GM12892 (cell line): ENCODE measurements around the gene NTRK3.
A peak's percentile ranks its signal among the peaks of the same experiment; 100 is the strongest.

Source experiments
- DNase-seq: peaks from one replicate; pipeline ENCODE4 v3.0.0; 2011; ENCODE audit not compliant: insufficient read length
- FAIRE-seq: peaks from 2 replicates; lab custom pipeline; 2011; peaks lifted over from hg19 to GRCh38; lab: Jason Lieb, UNC
- POLR2A ChIP-seq: IDR thresholded peaks from 2 replicates; pipeline ENCODE4 v1.6.1; 2011; ENCODE audit warnings: low read depth, low read length, control low read depth
- POLR2AphosphoS5 ChIP-seq: IDR thresholded peaks from 2 replicates; pipeline ENCODE4 v1.6.1; 2011; ENCODE audit warnings: low read depth, low read length, control low read depth
- TAF1 ChIP-seq: IDR thresholded peaks from 2 replicates; pipeline ENCODE4 v1.6.1; 2011; ENCODE audit warnings: low read depth, mild to moderate bottlenecking, control low read depth, low read length, borderline replicate concordance

Gene NTRK3

DNA sequence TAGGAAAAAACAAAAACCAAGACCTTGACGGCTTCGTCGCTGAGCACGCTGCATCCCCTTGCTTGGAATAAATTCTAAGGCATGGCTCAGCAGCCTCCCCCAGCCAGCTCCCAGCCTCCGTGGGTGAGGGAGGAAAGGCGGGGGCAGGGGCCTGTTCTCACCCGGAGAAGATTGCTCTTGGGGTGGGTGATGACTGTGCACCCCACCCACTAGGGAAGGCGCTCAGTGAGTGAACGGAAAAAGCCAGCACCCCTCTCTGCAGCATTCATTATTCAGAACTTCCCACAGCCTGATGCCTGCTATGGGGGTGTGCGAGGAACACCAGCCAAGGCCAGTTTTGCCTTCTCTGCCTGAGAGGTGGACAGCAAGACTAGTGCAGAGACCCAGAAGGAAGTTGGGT, 19.3 kb upstream of the NTRK3 start:
- no peak for TF ChIP-seq POLR2AphosphoS5
- TF ChIP-seq TAF1 = no peak
- TF ChIP-seq POLR2A = no peak
- no peak for FAIRE-seq
- no peak for DNase-seq

DNA sequence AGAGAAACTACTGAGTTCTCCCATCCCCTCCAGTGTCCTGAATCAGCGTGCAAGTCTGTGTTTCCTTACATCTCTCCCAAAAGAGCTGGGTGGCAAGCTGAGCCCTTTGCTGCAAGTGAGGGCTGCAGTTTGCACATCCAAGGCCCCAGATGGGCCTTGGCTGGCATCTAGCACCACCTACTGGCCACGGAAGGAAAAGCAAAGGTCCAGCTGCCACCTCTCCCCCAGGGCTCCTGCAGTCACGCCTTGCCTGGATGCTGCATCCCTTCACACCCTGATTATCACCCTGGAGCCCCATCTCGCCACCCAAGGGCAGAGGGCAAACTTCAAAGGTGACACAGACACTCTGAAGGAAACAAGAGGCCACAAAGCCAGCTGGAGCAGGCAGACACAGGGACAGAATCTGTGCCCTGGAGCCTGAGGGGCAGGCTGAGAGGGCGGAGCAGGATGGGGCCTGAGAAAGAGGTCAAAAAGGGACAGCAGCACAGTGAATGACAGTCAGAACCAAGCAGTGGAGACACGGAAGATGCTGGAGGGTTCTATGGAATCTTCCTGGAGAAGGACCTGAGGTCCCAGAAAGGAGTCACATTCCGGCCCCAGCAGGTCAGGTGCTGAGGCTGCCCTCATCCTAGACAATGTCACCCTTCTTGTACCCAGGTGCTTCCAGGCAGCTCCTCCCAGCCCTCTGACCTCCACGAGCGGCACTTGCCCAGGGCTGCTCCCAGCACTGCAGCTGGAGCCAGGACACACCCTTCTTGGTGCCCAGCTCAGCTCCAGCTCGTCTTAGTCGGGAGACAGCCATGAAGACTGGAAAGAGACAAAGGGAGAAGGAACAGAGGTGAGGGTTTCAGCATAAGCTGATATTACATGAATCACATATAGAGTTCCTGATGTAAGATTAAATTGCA, 18.3 kb upstream of the NTRK3 start:
- no peak for TF ChIP-seq POLR2AphosphoS5
- no peak for TF ChIP-seq TAF1
- TF ChIP-seq POLR2A = no peak
- DNase-seq (peak; percentile 69), FAIRE-seq (peak; percentile 74)

DNA sequence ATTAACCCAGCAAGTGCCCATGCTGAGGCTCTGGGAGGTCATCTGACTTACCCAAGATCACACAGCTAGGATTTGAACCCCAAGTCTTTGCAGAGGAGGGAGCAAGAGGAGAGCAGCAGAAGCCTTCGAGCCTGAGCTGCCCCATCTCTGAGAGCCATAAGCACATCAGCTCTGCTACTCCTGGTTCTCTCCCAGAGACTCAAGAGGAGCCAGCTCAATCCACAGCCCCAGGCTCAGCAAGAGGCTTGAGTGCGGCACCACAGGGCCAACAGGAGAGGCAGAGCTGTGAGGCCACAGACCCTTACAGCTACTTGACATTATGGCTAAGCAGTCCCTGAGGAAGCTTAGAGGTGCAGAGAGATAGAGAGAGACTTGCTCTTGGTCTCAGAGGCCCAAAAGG, 15.9 kb upstream of the NTRK3 start:
- DNase-seq = no peak
- FAIRE-seq = no peak
- no peak for TF ChIP-seq TAF1
- TF ChIP-seq POLR2AphosphoS5 = no peak
- no peak for TF ChIP-seq POLR2A

DNA sequence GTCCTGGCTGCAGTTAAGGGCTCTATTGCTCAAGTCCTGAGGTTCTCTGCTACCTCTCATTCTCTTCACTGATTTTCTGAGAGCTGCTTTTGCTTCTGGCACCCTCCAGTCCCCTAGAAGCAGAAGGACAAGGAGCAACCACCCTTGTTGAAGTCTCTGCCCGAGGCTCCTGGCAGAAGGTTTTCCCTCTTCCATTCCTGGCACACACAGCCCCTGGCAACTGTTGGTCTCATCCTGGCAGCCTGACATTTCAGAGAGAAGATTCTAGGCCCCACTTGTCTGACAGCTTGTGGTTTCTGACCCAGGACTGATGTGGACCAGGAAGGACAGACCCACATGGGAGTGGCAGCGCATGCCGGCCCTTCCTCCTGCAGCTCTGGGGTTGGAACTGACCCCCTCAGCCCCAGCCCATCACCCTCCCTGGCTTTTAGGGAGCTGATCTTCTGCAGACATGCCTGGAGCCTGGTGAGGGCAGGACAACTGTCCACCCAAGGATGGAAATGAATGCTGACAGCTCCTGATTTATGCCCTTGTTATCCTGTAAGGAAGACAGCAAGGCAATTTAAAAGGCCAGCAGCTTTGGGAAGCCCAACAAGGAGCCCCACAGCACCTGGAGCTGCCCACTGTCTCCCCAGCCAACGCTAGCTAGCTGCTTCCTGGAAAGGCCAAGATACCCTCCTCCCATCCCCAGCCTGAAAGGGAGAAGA, 13.0 kb upstream of the NTRK3 start:
- TF ChIP-seq TAF1 (no peak), POLR2A (no peak), POLR2AphosphoS5 (no peak)
- no peak for DNase-seq
- FAIRE-seq = no peak

DNA sequence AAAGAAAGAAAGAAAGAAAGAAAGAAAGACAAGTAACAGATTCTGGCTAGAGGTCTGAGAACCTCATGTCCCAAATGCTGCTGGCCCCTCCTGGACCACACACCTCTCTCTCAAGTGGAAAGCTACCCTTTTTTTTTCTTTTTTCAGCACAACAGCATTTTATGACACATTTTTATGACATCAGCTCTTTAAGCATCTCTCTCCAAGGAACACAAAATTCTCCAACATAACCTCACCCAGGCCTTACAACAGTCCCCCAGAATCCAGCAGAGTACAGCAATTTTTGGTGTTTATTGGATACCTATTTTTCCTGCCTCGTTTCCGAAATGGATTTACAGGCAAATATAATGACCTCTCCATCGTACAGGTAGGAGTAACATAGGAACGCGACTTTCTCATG, 11.2 kb upstream of the NTRK3 start:
- FAIRE-seq = no peak
- no peak for TF ChIP-seq POLR2A
- TF ChIP-seq POLR2AphosphoS5 = no peak
- no peak for TF ChIP-seq TAF1
- DNase-seq = no peak

DNA sequence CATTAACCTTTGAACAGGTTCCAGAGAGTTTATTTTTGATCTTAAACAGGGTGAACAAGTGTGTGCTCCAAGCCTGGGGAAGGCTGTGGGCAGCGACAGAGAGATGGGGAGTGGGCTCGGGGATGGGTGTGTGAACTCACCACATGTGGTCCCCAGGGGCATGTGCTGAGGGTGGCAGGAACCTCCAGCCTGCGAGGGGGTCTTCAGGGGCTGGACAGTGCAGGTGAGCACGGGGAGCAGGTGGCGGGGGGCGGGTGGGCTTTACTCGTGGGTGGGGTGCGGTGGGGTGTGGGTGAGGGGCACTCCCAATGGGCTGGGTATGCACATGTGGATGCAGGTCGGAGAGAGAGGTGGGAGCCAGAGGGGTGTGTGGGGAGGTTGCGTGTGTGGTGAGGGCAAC, 9.6 kb upstream of the NTRK3 start:
- DNase-seq = no peak
- FAIRE-seq = no peak
- TF ChIP-seq POLR2A (no peak), TAF1 (no peak), POLR2AphosphoS5 (no peak)

DNA sequence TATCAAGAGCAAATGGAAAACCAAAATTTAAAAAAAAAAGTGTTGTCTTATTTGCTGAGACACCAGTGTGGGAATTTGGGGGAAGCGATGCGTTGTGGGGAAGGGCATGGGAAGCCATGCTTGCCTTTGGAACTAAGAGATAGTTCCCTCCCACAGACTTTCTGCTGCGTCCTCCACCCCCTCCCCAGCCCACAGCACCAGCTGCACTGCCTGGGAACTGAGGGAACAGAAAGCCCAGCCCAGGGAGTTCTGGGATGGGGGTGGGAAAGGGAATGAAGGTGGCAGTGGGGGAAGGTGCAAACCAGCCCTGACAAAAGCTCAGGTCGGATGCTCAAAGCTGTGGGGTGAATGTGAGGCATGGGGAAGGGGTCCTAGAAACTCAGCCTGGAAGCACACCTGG, 8.1 kb upstream of the NTRK3 start:
- FAIRE-seq = no peak

DNA sequence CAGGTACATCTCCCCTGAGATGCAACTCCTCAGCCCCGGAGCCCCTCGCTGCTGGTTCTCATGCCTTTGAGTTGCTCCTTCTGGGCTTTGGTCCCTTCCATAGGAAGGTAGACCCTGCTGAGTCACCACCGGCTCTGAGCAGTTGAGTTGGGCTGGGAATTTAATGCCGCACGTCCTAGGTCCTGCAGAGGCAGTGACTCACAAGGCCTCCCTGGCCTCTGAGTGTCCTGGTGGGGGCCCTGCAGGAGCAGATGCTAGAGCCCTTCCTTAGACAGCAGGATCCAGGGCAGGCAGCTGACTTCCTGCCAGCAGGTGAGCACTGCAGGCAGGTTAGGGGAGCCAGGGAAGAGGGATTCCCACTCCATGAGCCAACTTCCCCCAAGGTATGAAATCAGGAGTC, 5.5 kb upstream of the NTRK3 start:
- FAIRE-seq (no peak), DNase-seq (no peak)
- TF ChIP-seq POLR2A (no peak), POLR2AphosphoS5 (no peak), TAF1 (no peak)

More for the DNA sequence above, 8.1 kb upstream of the NTRK3 start:
- TF ChIP-seq TAF1 = no peak
- no peak for TF ChIP-seq POLR2A
- TF ChIP-seq POLR2AphosphoS5 = no peak
- DNase-seq = no peak

DNA sequence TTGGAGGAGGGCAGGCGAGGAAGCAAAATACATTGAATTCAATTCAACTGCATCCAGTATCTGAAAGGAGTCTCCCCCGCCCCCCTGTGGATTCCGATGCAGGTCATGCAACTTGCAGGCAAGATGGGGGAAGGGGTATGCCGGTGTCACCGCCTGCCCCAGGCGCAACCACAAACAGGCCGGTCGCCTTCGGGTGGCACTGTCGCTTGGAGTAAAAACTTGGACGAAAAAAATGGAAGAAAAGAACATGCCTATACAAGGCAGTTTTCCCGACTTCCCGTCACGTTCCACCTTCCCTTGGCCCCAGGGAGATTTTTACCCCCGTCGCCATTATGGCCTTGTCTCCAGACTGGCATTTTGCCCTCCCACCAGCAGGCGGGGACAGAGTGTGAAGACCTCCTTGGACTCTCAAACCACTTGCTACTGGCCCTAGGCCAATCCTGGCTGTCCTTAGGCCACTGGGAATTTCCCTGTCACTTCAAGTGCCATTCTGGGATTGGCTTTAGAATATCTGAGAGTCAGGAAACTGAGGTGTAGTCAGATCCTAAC, 1.6 kb upstream of the NTRK3 start:
- DNase-seq = no peak
- FAIRE-seq = no peak
- no peak for TF ChIP-seq TAF1
- no peak for TF ChIP-seq POLR2AphosphoS5
- no peak for TF ChIP-seq POLR2A

DNA sequence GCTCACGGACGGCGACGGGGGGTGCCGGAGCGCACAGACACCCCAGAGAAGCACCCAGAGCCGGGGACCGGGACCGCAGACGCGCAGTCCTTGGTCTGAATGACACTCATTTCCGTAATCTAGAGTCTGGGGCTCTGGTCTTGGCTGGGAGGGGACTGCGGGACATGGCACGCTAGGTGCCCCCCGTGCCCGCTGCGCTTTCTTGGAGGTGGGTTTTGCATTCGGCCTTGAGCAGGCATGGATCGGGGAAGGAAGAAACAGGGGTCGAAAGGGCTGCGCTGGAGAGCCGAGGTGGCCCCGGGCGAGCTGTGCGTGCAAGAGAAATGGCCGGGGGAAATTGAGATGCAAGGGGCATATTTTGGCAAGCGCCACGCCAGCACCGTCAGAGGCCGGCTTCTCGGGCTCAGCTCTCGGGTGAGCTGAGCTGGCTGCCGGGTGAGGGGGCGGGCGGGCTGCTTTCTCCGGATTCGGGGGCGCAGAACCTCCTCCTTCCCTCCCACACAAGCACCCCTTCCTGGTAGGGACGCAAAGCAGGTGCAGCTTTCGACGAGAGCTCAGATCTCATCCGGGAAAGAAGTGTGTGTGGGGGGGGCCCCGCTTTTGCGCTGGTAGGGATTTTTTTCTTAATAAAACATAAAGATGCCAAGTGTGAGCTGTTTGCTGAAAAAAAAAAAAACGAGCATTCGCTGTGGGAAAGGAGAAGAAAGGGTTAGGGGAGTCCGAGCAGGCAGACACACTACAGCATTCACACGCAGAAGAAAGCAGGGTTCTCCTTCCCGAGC, 963 bp upstream of the NTRK3 start:
- no peak for TF ChIP-seq POLR2AphosphoS5
- TF ChIP-seq TAF1 = no peak
- TF ChIP-seq POLR2A = no peak
- DNase-seq = no peak

DNA sequence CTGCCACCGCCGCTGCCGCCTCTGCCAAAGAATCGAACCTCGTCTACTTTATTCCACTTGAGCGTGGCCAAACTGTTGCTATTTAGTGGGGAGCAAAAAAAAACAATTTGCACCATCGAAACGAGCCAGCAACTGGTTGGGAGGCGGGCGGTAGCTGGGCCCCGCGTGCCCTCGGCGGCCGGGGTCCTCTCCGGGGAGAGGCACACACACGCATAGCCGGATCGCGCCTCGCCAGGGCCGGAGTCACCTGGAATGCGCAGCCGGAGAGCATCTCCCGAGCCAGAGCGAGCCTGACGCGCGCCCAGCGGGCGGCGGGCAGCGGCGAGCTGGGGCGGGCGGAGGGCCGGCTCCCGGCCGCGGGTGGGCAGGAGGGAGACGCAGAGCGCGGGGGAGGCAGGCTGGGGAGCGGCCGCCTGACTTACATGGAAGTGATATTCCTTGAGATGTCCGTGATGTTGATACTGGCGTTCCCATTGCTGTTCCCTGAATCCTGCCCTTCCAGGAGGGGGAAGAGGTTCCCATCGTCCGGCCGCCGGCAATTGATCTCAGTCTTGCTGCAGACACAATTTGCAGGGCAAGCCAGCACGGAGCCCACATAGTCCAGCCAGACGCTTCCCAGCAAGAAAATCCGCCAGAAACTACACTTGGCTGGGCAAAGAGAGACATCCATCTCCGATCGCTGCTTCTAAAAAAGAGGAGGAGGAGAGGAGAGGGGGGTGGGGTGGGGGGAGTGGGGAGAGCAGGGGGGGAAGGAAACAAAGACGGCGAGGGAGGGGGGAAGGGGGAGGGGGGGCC, 858 bp downstream of the NTRK3 start:
- FAIRE-seq (no peak), DNase-seq (no peak)
- TF ChIP-seq POLR2AphosphoS5 (no peak), TAF1 (no peak), POLR2A (no peak)

More for the DNA sequence above, 963 bp upstream of the NTRK3 start:
- FAIRE-seq = no peak

DNA sequence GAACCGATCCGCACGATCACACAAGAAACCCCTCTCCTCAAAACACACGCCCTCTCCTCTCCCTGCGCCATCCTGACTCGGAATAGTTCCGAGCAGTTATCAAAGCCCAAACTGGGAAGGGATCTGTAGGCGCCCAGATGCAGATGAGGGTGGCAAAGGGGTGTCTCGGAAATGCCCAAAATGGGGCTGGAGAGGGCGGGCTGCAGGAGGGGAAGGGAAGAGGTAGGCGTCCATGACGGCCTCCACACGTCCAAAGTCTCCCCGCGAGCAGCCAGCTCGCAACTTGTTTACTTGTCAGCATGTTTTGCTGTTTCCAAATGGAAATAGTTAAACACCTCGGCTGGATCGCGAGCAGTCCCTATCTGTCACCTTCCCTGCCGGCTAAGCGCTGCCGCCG, 1.5 kb downstream of the NTRK3 start:
- FAIRE-seq (no peak), DNase-seq (no peak)
- TF ChIP-seq POLR2A (no peak), POLR2AphosphoS5 (no peak), TAF1 (no peak)

DNA sequence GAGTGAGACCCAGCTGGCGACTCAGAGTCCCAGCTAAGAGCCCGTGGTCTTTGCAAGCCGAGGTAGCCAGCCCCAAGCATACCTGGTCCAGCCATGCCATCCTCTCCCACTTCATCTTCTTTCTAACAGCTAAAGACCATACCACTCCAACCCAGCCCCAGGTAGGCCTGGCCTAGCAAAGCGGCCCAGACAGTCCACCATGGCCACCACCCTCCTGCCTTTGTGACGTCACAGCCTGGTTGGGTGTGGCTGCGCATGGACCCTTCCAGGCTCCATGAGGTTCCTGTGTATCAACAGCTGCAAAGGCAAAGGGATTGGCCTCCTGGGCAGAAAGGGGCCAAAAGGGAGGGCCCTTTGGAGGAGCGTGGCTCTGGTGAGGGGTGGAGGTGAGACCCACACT, 4.1 kb downstream of the NTRK3 start:
- TF ChIP-seq POLR2AphosphoS5 (no peak), POLR2A (no peak), TAF1 (no peak)
- FAIRE-seq (no peak), DNase-seq (no peak)
